NOMO-1 treated with DMSO at 0.1 percent for 48 hours (cell line): ENCODE measurements around the gene PSPC1.
"Not testable (repeated sequence)": the region's sequence is repeated elsewhere in the genome, so short reads cannot be mapped to it uniquely, and the experiment has no call there.

ENCODE experiments used
- DNase-seq: peaks from one replicate; lab custom pipeline; 2025; ENCODE audit not compliant: unreplicated experiment; lab: John Stamatoyannopoulos, UW

PSPC1 gene, protein sequence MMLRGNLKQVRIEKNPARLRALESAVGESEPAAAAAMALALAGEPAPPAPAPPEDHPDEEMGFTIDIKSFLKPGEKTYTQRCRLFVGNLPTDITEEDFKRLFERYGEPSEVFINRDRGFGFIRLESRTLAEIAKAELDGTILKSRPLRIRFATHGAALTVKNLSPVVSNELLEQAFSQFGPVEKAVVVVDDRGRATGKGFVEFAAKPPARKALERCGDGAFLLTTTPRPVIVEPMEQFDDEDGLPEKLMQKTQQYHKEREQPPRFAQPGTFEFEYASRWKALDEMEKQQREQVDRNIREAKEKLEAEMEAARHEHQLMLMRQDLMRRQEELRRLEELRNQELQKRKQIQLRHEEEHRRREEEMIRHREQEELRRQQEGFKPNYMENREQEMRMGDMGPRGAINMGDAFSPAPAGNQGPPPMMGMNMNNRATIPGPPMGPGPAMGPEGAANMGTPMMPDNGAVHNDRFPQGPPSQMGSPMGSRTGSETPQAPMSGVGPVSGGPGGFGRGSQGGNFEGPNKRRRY

GRCh38 chr13:19782727-19783682 is at the start of gene PSPC1:
Gene PSPC1, minus strand, starts transcription at chr13:19782945. Its CDS starts 188 bp downstream, at chr13:19782757.
- DNase-seq: peak; percentile 96

DNA sequence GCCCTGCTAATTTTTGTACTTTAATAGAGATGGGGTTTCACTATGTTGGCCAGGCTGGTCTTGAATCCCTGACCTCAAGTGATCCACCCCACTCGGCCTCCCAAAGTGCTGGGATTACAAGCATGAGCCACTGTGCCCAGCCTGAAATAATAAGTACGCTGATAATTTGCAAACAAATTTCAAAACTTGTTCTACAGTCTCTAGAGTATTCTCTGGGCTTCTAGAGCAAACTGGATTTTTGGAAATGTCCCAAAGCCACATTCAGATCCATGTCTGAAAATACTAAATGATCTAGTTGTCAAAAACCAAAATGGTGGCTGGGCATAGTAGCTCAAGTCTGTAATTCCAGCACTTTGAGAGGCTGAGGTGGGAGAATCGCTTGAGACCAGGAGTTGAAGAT is 39.9 kb upstream of the PSPC1 start:
- no peak for DNase-seq

GRCh38 chr13:19818223-19818842 is 35.6 kb upstream of the PSPC1 start:
- no peak for DNase-seq

DNA sequence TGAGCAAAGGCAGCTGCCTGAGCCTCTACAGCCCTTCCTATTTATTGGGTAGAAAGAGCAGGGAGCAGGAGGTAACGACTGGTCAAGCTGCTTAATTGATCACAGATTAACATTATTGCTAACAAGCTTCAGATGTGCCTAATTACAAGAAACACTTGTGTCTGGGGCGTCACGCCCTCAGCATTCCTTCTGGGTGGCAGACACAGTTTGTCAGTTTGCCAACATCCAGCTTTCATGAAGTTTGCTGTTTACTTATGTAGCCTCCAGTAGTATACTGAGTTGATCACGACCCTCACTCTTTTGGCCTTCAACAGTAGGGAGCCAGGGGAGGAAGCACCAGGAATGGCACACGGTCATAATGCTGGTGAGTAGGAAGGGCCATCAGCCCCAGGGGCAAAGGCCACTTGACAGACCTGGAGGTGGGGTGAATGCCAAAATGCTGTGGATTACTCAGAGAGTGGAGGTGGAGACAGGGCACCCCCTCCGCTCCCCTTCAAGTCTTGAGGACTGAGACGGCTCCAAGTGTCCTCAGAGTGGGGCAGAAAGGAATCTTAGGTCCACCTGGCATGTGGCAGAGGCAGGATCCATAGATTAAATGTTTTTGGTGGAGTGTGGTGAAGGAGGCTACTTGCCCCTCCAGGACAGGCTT is 34.9 kb upstream of the PSPC1 start:
- no peak for DNase-seq

DNA sequence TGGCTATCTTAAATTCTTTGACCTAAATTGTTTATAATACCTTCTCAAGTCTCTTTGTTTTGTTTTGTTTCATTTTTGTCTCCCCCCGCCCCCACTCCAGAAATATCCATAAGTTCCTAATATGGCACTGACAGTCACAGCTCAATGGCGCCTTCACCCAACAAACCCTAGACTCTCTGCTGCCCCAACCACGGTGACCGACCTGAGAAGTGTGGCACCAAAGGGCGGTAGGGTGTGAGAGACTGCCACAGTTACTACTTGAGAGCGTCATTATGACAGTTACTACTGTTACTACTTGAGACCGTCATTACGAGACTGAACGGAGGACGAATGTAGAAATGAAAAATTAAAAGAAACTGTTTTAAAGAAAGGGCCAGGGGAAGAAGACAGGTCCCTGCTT is 34.4 kb upstream of the PSPC1 start:
- no peak for DNase-seq

DNA sequence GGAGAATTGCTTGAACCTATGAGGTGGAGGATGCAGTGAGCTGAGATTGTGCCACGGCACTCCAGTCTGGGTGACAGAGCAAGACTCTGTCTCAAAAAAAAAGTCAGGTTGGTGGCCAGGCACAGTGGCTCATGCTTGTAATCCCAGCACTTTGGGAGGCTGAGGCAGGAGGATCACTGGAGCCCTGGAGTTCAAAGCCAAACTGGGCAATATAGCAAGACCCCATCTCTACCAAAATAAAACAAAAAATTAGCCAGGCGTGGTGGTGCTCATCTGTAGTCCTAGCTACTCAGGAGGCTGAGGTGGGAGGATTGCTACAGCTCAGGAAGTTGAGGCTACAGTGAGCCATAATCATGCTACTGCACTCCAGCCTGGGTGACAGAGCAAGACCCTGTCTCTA is 33.1 kb upstream of the PSPC1 start:
- not testable (repeated sequence) for DNase-seq

DNA sequence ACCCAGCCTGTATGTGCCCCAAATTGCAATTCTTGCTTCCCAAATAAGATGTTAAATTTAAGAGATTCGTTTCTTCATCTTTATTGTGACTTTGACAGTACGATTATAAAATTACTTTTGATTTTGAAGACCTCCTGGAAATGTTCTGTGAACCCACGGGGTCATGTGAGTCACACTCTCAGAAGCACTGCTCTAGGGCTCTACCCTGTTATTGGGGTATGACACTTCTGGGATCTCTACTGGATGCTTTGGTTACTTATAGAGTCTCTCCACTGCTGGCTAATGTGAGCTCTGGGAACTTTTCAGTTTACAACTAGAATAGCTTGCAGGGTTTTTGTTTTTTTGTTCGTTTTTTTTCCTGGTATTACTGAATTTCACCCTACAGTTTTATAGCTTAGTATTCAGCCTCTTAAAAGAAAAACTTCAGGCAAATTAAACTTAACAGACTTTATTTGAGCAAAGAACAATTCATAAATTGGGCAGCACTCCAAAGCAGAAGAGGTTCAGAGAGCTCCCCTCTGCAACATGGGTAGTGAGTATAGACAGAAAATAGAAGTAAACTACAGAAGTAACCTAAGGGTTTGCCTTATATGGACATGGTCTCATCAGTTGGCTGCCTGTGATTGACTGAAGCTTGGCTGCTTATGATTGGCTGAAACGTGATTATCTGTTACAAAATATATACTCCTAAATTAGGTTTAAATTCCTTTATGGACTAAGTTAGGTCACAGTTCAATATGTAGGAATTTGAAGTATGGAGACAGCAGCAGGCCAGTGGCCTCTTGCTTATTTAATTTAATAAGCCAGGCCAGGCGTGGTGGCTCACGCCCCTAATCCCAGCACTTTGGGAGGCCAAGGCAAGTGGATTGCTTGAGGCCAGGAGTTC is 28.5 kb upstream of the PSPC1 start:
- DNase-seq: no peak

DNA sequence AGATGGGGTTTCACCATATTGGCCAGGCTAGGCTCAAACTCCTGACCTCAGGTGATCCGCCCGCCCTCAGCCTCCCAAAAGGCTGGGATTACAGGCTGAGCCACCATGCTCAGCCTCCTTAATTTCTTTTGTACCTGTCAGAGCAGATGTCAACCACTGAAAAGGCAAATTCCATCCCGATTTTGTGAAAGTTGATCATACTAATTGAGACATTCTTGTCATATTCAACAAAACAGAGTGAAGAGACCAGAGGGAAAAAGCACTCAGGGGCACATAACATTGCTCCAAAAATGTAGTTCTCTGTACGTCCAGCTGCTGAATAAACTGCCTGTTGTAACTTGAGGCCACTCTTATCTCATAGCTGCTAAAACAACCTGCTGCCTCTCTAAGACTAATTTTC is 27.4 kb upstream of the PSPC1 start:
- DNase-seq: no peak

DNA sequence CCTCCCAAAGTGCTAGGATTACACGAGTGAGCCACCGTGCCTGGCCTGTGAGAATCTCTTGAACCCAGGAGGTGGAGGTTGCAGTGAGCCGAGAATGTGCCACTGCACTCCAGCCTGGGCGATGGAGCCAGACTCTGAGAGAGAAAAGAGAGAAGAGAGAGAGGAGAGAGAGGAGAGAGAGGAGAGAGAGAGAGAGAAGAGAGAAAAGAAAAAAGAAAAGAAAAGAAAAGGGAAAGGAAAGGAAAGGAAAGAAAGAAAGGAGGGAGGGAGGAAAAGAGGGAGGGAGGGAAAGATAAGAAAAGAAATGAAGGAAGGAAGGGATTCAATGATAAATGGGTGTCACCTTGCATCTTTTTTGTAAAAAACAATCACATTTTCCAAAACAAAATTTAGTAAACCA is 23.0 kb upstream of the PSPC1 start:
- DNase-seq: no peak

DNA sequence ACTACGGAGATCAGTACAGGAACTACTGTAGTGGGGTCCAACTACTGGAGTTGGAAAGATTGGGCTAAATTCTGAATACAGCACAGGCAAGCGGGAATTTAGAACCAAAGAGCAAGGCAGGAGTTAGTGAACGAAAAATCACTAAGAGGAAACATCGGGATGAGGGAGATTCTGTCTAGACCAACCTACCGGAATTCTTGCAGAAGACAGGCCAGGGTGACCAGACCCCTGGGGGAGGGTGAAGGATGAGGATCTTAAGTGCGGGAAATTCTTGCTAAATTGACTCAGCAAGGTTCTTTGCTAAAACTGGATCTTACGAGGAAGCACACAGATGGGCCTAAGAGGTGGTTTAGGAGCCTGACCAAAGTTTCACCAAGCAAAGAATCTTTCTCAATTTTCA is 13.2 kb upstream of the PSPC1 start:
- peak; percentile 24 for DNase-seq

GRCh38 chr13:19794631-19795030 is 11.9 kb upstream of the PSPC1 start:
- DNase-seq: no peak

DNA sequence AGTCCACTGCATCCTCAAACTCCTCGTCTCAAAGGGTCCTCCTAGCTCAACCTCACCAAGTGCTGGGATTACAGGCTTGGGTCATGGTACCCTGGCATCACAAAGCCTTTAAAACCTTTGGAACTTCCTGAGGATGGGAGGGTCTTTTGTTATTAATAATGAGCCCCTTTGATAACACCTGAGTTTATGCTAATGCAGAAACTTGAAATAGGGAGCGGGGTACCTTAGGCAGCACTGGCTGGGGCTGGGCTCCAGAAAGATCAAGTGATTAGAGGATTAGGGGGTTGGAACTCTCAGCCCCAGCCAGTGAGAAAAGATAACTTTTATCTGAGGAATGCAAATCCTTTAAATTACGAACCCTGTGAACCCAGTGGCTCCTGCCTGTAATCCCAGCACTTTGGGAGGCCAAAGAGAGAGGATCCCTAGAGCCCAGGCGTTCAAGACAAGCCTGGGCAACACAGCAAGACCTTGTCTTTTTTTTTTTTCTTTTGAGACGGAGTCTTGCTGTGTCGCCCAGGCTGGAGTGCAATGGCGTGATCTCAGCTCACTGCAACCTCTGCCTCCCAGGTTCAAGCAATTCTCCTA is 9.3 kb upstream of the PSPC1 start:
- DNase-seq: no peak

GRCh38 chr13:19782049-19782726 is 557 bp downstream of the PSPC1 start:
- DNase-seq: peak; percentile 58

DNA sequence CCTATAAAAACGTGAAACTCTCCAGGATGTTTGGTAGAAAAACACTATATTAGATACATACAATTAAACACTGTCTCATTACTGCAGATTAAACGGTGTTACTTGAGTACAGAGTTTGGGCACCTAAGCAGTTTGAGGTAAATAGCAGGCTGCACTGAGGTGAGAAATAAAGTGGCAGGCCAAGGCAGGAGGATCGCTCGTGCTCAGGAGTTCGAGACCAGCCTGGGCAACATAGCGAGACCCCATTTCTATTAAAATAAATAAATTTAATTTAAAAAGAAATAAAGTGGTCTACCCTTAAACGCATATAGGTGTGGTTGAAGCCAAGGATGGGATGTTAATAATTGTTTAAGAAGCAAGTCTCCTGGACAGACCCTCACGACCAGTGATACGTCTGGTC is 1.2 kb downstream of the PSPC1 start:
- DNase-seq: no peak

DNA sequence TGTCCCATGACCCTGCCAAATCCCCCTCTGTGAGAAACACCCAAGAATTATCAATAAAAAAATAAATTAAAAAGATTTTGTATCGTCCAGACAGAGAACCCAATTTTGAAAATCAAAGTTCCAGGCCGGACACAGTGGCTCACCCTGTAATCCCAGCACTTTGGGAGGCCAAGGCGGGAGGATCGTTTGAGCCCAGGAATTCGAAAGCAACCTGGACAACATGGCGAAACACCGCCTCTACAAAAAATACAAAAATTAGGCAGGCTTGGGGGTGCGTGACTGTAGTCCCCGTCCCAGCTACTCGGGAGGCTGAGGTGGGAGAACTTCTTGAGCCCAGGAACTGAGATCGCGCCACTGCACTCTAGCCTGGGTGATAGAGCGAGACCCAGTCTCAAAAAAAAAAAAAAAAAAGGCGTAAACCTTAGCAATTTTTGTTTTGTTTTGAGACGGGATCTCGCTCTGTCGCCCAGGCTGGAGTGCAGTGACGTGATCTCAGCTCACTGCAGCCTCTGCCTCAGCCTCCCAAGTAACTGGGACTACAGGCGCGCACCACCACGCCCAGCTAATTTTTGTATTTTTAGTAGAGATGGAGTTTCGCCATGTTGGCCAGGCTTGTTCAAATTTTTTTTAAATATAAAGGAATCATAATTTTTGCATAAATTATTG is 1.9 kb downstream of the PSPC1 start:
- not testable (repeated sequence) for DNase-seq

GRCh38 chr13:19772306-19772705 is 10.4 kb downstream of the PSPC1 start:
- no peak for DNase-seq

- DNase-seq: no peak
These were observed 12.9 kb downstream of the PSPC1 start for GRCh38 chr13:19769854-19770253.

DNA sequence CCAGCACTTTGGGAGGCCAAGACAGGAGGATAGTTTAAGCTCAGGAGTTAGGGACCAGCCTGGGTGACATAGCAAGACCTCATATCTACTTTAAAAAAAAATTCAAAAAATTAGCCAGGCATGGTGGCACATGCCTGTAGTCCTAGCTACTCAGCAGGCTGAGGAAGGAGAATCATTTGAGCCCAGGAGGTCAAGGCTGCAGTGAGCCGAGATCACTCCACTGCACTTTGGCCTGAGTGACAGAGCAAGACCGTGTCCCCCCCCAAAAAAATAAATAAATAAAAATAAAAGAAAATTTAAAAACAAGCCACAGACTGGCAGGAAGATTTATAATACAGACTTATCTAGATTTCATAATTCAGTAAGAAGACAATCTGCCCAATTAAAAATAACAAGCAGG is 14.8 kb downstream of the PSPC1 start:
- DNase-seq: no peak
